Transverse colon (tissue), 4 donors: ENCODE data around the gene KMT2B.

Experiments
- CTCF ChIP-seq, 5 experiments: fragments of 200-600 bp in 3 of 5; fragments of 450-650 bp in 2 of 5; sonication (generic) in 3 of 5; IDR thresholded peaks; 1 replicate in 2 of 5; 2 replicates in 3 of 5; pipeline ENCODE4 v1.5.1; 2016 to 2017; ENCODE audit warnings: antibody characterized with exemption in 5 of 5, inconsistent platforms in 3 of 5, mild to moderate bottlenecking in 2 of 5, moderate library complexity in 1 of 5
- EP300 ChIP-seq: sonication (generic); formaldehyde crosslinking; IDR thresholded peaks from one replicate; pipeline ENCODE4 v1.6.1; 2017; ENCODE audit warnings: antibody characterized with exemption, low read depth
- POLR2A ChIP-seq: fragments of 450-650 bp; IDR thresholded peaks from one replicate; pipeline ENCODE4 v1.6.1; 2016; ENCODE audit warnings: antibody characterized with exemption, mild to moderate bottlenecking, moderate library complexity
- POLR2AphosphoS5 ChIP-seq, 3 donors: sonication (generic); formaldehyde crosslinking; IDR thresholded peaks; one replicate each; pipeline ENCODE4 v1.6.1; 2016; ENCODE audit warnings: antibody characterized with exemption in 3 of 3

DNA sequence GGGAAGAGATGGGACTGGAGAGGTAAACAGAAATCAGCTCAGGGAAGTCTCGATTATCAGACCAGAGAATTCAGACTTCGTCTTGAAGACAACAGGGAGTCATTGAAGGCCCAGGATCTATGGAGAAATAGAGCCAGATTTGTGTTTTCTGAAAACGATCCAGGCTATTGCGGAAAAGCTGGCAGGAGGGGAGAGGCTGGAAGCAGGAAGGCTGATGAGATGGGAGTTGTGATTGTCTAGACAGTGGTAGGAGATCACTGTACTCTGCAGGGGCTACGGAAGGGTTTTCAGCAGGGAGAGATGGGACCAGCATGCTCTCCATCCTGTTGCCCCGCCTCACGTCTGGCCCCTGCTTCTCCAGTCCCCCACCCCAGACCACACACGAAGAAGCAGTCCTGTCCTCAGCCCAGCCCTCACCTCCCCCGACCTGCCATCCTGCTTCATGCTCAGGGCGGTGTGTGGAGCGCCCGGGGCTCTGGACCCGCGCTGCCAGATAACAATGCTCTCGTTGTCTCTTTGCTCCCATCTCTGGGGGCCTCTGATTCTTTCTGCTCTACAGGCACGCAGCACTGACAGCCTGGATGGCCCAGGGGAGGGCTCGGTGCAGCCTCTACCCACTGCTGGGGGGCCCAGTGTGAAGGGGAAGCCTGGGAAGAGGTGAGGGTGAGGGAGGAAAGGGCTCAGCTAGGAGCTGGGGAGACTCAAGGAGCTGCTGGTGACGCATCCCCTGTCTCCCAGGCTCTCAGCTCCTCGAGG, 59.5 kb downstream of the KMT2B start:
- TF ChIP-seq POLR2A (no peak), CTCF (IDR thresholded peaks at IDR 0.05) (no peak), POLR2AphosphoS5 (IDR thresholded peaks at IDR 0.05) (no peak), EP300 (no peak)
